Measurements from ENCODE around the gene KCNK15.

The KCNK15 gene

DNA sequence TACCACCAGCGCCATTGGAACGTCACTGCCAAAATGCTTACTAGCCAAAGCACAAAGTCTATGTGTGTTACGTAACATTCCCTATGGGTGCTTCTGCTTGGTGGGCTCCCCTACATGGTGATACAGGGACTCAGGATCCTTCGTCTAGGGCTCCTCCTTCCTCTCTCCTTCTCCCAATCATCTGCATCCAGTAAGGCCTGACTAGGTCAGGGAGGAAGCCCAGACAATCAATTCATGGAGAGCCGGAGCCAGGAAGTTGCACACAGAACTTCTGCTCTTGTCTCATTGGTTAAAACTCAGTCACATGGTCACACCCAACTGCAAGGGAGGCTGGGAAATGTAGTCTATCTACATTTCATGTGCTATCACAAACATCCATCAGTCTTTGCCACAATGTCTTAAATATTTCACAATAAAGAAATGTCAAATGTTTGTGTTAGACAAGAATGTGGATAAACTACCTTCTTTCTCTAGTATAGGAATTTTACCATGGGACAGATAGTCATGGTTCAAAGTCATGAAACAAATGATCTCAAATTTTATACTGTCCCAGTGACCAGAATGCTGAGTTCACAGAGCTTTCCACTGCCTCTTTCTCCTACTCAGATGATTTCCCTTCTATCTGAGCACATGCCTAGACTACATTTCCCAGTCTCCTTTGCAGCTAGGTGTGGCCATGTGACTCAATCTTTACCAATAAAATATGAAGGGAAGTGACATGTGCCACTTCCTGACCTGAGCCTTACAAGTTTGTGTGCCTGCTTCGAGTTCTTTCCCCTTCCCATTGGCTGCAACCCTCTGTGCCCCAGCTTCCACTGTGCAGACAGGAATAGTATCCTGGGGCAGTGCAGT lies 9.3 kb upstream of the KCNK15 start:
- FAIRE-seq: peak; percentile 81

DNA sequence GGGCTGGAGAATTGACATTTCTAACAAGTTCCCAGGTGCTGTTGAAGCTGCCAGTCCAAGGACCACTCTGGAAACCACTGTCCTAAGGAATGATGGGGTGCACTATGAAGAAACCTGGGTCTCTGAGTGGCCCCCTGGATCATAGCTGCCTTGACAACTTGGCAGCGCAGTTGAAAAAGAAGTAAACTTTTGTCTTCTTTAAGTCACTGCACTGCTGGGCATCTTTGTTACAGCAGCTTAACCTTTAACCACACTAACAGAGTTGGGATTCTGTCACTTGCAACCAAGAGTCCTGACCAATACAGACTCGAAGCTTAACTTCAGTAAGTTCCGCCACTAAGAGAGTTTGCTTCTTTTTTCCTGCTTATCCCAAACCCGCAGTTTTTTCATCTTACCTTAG lies 8.5 kb upstream of the KCNK15 start:
- FAIRE-seq: no peak

DNA sequence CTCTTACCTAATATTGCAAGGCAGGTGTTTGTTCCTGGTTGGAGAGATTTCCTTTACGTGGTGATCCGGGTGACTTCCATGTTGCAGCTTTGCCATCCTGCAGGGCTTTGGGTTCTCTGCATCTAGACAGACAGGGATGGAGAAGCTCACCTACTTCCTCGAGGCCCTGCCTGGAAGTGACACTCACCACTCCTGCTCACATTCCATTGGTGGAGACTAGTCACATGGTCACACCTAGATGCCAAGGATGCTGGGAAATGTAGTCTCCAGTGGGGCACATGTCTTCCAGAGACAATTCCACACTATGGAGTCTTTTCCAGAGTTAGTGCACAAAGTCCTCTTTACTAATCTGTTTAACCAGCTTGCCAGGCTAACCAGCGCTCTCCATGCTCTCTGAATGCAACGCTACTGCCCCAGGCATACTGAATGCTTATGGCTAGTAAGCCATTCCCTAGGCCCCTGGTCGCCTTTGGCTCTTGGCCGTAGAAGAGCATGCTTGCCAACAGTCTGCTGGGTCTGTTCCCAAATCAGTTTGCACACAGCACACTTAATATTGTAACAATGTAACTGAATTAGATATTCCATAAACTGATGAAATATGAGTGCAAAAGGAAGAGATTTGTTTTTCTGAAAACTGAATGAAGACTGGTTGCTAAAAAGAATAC lies 6.7 kb upstream of the KCNK15 start:
- no peak for FAIRE-seq

DNA sequence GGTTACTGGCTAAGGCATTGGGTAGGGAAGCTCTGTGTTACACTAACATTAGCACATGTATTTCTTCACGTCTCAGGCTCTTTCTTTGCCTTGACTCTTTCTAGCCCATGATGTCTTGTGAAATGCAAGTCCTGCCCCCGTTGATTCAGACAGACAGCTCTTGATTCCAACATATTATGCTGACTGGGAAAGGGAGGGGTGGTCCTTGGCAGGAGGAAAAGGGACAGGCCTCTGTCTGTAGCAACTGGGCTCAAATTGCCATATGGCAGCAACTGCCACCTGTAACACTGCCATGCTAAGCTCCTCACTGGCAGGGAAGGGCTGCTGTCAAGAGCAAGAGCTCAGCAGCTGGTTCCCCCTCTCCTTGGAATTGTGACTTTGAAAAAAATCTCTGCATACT lies 5.7 kb upstream of the KCNK15 start:
- no peak for FAIRE-seq

DNA sequence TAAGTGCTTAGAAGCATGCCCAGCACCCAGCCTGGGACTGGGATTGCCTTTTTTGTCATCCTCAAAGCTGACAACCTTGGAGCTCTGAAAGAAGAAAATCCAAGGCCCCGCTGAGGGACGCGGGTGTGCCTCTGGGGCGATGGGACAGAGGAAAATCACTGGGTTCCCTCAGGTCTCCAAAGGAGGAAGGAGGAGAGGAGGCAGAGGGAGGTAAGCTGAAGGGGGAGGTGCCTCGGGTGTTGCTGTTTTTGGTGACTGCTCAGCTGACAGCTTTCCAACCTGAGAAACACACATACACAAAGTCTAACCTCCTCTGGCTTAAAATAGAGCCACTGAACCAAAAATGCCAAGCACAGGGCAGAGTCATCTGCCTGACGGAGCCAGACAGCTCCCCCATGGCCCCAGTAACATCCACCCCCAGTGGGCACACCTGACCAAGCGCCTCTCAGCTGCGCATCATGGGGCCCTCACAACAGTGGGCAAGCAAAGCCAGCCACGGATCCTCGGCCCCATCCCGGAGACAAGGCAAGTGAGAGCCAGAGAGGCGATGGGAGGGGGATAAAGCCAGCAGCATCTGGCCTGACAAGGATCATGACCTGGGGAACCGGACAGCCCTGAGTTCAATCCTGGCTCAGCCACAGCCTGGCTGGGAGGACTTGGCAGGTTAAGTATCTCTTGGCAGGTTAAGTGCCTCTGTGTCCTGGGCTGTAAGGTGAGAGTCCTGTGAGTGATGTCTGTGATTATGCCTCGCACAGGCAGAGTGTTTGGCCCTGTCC lies 3.2 kb upstream of the KCNK15 start:
- FAIRE-seq: no peak

DNA sequence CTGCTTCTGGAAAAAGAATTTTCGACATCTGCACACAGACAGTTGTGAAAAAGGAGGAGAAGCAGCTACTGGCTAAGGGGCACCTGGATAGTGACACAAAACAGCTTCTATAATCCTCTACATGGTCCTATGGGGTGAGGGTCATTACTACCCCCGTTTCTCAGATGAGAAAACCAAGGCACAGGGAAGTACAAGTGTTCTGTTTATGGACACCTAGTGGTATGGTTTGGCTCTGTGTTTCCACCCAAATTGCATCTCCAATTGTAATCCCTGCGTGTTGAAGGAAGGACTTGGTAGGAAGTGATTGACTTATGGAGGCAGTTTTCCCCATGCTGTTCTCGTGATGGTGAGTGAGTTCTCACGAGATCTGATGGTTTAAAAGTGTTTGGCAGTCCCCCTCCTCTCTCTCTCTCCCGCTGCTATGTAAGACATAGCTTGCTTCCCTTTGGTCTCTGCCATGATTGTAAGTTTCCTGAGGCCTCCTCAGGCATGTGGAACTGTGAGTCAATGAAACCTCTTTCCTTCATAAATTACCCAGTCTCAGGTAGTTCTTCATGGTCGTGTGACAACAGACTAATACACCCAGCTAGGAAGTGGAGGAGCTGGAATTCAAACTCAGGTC lies 2.5 kb upstream of the KCNK15 start:
- no peak for FAIRE-seq

DNA sequence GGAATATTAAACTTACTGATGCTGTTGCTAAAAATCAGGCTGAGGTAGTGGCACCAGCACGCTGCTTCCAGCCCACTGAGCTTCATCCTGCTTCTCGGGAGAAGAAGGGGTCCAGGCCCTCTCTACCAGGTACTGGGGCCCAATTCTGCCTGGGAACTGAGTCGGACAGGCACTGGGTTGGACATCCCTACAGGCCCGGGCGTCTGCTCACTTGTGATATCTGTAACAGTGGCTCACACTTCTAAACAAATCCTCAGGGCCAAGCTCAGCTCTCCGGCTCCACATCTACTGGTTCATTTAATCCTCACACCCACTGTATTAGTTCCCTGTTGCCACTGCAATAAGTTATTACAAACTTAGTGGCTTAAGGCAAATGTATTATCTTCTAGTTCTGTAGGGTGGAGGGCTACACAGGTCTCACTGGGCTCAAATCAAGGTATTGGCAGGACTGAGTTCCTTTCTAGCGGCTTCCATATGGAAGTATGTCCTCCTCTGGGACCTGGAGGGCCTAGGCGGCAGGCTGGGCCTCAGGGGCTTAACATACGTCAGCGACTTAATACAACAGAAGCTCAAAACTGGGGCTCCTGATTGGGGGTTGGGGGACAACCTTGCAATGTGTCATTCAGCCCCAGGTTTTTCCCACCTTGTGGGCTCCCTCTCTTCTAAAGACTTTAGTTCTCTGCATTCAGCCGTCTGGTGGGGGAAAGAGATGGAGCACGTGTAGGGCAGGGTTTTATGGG lies 1.6 kb upstream of the KCNK15 start:
- FAIRE-seq: no peak

DNA sequence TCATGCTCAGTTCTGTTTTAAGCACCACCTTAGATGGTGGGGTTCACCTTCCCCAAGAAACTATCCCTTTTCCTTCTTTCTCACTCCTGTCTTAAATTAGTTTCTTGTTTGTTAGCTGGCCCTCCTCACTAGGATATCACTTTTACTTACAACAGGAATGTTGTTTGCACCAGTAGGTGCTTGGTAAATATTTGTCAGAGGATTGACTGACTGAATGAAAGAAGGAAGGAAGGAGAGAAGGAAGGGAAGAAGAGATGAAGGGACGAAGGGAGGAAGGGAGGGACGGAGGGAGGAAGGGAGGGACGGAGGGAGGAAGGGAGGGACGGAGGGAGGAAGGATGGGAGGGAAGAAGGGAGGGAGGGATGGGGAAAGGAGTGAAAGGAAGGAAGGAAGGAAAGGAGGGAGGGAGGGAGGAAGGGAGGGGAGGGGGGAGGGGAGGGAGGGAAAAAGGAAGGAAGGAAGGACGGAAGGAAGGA lies 505 bp upstream of the KCNK15 start:
- no peak for FAIRE-seq

DNA sequence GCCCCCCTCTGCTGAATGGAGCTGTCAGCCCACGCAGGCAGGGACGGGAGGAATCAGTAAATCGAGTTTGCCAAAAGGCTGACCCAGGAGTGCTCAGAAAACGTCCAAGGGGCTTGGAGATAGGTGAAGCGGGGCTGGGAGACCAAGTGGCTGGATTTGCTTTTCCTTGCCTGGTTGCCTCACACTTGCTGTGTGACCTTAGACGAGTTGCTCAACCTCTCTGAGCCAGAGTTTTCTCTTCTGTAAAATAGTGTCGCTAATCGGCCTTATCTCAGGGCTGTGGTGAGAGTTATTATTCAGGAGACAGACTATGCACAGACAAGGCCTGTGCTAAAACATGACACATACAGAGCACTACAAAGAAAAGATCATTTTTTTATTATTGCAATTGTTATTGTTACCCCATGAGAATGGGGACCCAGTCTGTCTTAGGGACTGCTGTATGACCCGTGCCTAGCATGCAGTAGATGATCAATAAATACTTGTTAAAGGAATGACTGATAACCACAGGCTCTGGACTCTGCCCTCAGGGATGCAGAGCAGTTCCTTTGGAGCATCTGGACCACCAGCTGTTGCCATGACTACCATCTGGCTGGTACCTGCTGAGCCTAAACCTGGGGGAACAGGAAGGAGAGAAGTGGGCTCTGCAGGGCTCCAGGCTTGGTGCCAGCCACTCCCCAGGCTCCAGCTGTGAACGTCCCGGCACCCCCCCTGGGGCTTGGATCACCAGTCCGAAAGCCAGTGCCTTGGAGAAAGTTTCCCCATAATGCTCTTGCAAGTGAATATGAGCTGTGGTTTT lies 901 bp downstream of the KCNK15 start:
- FAIRE-seq: no peak

DNA sequence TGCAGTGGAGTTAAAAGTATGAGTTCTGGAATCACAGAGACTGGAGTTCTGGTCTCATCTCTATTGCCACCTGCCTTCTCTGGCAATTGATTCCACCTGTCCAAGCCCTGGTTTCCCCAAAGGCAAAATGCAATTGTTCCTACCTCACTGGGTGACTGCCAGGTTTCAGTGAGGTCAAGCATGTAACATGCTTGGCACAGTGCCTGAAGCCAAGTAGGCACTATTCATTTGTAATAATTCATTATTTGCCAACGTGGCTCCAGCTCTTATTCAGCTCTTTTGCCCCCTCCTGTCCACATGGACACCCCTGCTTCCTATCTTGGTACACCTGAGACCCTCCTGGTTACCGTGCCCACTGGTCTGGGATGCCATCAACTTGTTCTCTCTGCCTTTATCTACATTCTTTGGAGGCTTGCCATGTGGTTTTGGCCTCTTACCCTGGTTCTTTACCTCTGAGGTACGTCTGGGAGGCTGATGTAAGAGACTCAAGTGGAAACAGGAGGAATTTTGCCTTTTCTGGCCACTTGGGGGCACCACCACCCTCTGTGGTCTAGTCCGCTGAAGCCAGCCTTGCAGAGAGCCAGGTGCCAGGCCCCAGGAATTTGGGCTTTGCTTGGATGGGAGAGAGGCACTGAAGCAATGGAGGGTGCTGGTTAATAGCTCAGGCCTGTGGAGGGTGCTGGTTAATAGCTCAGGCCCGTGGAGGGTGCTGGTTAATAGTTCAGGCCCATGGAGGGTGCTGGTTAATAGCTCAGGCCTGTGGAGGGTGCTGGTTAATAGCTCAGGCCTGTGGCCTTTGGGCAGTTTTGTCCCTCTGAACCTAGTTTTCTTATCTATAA lies 1.7 kb downstream of the KCNK15 start:
- no peak for FAIRE-seq

DNA sequence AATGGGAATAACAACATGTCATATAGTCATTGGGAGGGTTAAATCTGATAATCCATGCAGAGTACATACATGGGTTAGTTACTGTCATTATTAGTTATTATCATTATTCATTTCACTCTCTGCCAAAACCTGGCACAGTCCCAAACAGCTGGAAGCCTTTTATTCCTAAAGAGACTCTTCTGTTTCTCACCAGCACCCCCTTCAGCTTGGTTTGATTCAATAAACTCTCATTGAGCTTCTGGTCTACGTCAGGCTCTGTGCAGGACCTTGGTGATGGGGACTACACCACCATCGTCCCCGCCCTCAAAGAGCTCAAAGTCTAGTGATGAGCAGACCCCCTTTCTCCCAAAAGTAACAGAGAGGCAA lies 2.3 kb downstream of the KCNK15 start:
- no peak for FAIRE-seq

DNA sequence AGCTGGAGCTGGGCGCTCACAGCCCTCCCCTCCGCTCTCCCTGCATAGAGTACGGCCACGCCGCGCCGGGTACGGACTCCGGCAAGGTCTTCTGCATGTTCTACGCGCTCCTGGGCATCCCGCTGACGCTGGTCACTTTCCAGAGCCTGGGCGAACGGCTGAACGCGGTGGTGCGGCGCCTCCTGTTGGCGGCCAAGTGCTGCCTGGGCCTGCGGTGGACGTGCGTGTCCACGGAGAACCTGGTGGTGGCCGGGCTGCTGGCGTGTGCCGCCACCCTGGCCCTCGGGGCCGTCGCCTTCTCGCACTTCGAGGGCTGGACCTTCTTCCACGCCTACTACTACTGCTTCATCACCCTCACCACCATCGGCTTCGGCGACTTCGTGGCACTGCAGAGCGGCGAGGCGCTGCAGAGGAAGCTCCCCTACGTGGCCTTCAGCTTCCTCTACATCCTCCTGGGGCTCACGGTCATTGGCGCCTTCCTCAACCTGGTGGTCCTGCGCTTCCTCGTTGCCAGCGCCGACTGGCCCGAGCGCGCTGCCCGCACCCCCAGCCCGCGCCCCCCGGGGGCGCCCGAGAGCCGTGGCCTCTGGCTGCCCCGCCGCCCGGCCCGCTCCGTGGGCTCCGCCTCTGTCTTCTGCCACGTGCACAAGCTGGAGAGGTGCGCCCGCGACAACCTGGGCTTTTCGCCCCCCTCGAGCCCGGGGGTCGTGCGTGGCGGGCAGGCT lies 4.6 kb downstream of the KCNK15 start:
- no peak for FAIRE-seq

DNA sequence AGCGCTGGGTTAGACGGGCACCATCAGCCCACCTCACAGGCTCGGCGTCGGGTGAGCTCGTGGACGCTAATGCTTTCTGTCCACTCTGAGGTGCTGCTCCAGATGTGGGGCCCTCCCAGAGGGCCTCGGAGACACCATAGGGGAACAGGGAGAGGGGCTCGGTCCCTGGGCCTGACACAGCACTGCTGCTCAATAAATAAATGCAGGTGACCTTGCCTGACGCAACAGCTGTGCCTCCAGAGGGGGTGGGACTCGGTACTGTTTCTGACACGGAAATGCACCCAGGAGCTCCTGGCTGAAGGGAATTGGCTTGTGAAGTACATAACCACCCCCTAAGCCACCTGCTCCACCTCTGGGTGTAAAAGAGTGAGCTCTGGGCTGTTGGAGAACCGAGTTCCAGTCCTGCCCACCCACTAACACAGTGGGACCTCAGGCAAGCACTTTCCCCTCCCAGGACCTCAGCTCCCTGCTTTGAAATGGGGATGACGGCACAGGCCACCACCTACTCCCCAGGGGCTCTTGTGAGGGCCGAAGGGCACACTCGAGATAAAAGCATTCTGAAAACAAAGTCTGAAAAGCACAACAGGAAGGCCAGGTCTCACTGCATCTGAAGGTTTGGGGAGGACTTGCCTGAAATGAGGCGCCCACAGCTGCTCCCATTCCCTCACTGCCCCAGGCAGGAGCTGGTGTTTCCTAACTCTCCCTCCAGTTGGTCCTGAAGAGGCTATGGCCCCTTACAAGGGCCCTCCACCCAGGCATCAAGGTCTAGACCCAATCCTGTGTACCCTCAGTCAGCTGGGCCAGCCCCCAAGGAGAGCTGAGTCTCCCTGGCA lies 6.7 kb downstream of the KCNK15 start:
- FAIRE-seq: no peak

DNA sequence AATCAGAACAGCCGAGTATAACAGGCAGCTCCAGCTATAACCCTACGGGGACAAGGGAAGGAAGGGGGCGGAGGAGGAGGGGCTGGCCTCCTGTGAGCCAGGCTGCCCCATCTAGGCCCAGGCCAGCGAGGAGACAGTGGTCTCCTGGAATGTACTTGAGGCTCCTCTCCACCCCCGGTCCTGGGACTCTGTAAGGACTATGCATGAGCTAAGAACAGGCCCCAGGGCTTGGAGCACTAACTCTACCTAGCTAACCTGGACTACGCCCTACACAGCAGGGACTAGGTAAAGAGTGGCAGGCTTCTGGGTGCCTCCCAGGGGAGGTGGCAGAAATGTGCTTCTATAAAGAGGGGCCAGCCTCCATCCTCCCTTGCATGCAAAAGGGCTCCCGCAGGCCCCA lies 8.9 kb downstream of the KCNK15 start:
- FAIRE-seq: no peak

DNA sequence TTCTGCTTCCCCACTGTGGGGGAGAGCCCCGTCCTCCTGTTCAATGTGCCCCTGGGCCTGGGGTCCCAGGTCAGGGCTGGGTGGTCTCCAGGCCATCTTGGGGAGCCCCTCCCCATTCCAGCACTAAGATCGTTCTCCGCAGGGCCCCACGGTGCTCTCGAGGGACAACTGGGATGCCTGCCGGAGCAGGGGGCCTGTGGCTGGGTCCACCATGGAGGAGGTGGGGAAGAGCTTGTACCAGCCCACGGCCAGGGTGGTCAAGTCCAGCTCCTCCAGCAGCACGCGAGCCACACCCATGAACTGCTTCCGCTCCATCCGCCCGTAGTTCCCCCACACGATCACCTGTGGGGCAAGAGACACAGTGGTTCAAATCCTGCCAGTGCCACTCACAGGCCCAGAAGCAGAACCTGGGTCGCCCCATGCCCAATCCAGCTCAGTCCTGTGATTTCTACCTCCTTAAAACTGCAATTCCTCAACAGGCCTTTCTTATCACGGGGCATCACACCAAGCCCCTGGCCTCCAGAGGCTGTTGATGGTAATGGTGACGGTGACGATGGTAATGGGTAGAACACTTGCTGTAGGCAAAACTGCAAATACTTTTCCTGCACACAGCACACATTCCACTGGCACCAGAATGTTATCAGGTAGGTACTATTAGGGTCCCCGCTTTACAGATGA lies 10.5 kb downstream of the KCNK15 start:
- FAIRE-seq: no peak

DNA sequence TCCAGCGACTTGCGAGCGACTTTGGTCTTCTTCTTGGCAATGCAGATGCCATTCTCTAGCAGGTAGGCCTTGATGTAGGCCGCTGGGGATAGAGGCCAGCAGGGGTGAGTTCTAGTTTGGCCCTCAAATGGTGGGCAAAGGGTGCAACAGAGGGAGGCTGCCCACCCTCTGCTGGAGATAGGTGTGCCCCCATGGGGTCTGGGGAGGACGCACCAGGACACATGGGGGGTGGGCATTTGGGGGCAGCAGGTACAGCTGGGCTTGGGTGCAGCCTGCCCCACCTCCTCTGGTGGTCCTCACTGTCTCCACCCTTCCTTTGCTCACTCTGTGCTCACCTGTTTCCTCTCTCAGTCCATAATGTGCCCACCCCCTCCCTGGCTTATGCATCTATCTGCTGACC lies 11.3 kb downstream of the KCNK15 start:
- no peak for FAIRE-seq

DNA sequence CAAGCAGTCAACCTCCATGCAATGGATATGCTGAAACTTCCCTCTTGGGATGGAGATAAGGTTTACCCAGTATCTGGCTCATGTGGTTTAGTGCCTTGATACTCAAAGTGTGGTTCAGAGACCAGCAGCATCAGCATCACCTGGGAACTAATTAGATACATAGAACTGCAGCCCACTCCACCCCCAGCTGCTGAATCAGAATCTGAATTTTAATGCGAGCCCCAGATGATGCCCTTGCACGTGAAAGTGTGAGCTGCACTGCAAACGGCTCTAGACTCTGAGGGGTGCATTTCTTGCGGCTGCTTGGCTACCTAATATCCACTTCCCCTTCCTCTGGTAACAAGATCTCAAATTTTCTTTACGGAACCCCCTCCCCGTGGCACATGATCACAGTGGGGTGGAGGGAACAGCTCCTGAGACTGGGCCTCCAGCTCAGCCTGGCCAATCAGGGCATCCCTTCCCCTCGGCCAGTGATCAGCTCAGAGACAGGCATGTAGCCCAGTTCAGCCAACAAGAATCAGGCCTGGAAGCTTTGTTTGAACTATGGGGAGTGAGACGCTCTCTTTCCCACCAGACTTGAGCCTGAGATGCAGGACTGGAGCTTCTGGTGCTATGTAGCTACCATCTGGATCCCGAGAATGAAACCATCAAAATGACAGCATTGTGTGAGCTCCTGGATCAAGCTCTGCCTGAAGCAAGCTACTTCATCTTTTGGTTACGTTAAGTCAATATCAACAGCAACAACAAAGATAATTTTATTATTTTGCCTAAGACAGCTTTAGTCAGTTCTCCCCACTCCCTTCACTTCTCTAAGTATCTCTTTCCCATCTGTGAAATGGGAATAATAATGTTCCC lies 12.8 kb downstream of the KCNK15 start:
- FAIRE-seq: no peak

Measured in TTC549 (cell line).